22Rv1 (cell line): ENCODE measurements around the gene LYST.

ENCODE experiments used
- ZFX ChIP-seq: fragments of 450-650 bp; IDR thresholded peaks from 2 replicates; pipeline ENCODE4 v1.6.1; 2017; ENCODE audit warnings: antibody characterized with exemption, borderline replicate concordance
- TF ChIP-seq, protein P1 (sequence below): fragments of 450-650 bp; IDR thresholded peaks from 2 replicates; pipeline ENCODE4 v1.5.1; 2017; ENCODE audit warnings: mild to moderate bottlenecking

DNA sequence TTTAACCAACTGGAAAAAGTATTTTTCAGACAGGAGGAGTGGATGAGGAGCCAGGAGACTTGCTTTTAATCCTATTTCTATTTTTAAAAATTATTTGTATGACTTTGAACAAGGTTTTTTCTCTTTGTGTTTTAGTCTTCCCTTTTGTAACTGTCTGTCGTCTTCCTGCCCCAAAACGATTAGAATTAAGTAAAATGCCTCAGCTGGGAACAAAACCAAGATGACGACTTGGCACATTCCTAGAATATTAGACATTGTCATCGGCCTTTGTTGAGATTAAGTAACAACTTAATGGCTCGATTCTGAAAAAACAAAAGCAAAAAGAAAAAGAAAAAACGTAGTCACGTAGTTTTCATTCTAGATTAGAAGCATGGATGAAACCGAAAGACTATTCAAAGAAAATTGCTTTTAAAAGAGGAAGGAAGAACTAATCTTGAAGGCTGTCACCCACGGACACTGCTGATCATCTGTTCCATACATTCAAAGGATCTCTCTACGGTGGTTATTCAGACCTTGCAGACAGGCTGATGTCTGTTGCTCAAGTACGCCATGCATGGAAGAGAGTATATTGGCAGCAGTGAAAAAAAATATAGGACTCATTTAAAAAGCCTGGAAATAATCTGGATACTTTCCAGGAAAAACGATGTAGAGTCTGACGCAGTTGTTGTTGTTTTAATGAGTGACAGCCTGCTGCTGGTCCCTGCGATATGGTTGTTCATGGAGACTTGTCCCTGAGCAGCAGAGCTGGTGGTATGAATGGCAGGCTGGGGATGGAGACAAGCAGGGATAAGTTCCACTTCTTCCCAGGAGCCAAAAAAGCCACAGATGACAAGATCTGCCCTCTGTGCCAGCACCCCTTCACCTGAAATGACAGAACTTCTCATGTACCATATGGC, 234.0 kb downstream of the LYST start:
- TF ChIP-seq, protein P1, sequence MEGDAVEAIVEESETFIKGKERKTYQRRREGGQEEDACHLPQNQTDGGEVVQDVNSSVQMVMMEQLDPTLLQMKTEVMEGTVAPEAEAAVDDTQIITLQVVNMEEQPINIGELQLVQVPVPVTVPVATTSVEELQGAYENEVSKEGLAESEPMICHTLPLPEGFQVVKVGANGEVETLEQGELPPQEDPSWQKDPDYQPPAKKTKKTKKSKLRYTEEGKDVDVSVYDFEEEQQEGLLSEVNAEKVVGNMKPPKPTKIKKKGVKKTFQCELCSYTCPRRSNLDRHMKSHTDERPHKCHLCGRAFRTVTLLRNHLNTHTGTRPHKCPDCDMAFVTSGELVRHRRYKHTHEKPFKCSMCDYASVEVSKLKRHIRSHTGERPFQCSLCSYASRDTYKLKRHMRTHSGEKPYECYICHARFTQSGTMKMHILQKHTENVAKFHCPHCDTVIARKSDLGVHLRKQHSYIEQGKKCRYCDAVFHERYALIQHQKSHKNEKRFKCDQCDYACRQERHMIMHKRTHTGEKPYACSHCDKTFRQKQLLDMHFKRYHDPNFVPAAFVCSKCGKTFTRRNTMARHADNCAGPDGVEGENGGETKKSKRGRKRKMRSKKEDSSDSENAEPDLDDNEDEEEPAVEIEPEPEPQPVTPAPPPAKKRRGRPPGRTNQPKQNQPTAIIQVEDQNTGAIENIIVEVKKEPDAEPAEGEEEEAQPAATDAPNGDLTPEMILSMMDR: no peak
- no peak for TF ChIP-seq ZFX
